Neural crest cell (in vitro differentiated cells): ENCODE data around the gene KRTAP9-4. TPM values are rescaled to one million over a fixed set of nuclear protein-coding genes. Genes with fewer than 3 reads are reported as not detected.
"Not testable (repeated sequence)": the region's sequence is repeated elsewhere in the genome, so short reads cannot be mapped to it uniquely, and the experiment has no call there.

Source experiments
- DNase-seq: peaks from one replicate; pipeline ENCODE4 v3.0.0; 2021; ENCODE audit warnings: low read depth, mixed read lengths, low spot score
- H3K27ac Mint-ChIP-seq: one replicate; pipeline ENCODE4 v1.8.0; 2021; ENCODE audit warnings: mild to moderate bottlenecking, mixed read lengths; ENCODE audit not compliant: unreplicated experiment
- H3K27me3 Mint-ChIP-seq: 2 replicates; pipeline ENCODE4 v1.8.0; 2021; ENCODE audit warnings: low read depth, mild to moderate bottlenecking, mixed read lengths
- H3K36me3 Mint-ChIP-seq: 2 replicates; pipeline ENCODE4 v1.8.0; 2021; ENCODE audit warnings: low read depth, mild to moderate bottlenecking, mixed read lengths
- H3K4me1 Mint-ChIP-seq: 2 replicates; pipeline ENCODE4 v1.8.0; 2021; ENCODE audit warnings: mixed read lengths
- H3K4me3 Mint-ChIP-seq: one replicate; pipeline ENCODE4 v1.8.0; 2021; ENCODE audit warnings: mild to moderate bottlenecking, mixed read lengths
- H3K9me3 Mint-ChIP-seq: 2 replicates; pipeline ENCODE4 v1.8.0; 2021; ENCODE audit warnings: mixed read lengths
- CTCF ChIP-seq: fragments of 200-600 bp; sonication (generic); conservative IDR thresholded peaks from 2 replicates; pipeline ENCODE4 v1.5.0; 2021; ENCODE audit warnings: antibody characterized with exemption, mild to moderate bottlenecking
- total RNA-seq: library from RNA; stranded (reverse); gene quantifications from 2 replicates; pipeline ENCODE4 v1.2.1, GENCODE V29; 2021

The KRTAP9-4 gene
- total RNA-seq, 1 donor from 2014 or later, result not detected

GRCh38 chr17:41230094-41230493 is 19.4 kb upstream of the KRTAP9-4 start:
- Mint-ChIP-seq H3K9me3 (no peaks in the 10 kb centered on the region), H3K4me1 (no peaks in the 10 kb centered on the region), H3K27ac (no peak overlapping the region), H3K4me3 (no peak overlapping the region), H3K27me3 (peaks cover 51% of the 10 kb centered on the region), H3K36me3 (no peaks in the 10 kb centered on the region)
- no peak for DNase-seq
- TF ChIP-seq CTCF, result no peak

- Mint-ChIP-seq H3K27ac (no peak overlapping the region), H3K36me3 (no peaks in the 10 kb centered on the region), H3K27me3 (peaks cover 65% of the 10 kb centered on the region), H3K9me3 (no peaks in the 10 kb centered on the region), H3K4me1 (no peaks in the 10 kb centered on the region), H3K4me3 (no peak overlapping the region)
- TF ChIP-seq CTCF, result no peak
- DNase-seq, result no peak
Observed at GRCh38 chr17:41231731-41232130, 17.8 kb upstream of the KRTAP9-4 start.

- DNase-seq, H3K36me3 Mint-ChIP-seq, H3K4me3 Mint-ChIP-seq, H3K4me1 Mint-ChIP-seq, H3K27ac Mint-ChIP-seq, H3K9me3 Mint-ChIP-seq: not testable (repeated sequence)
- H3K27me3 Mint-ChIP-seq, result peaks cover 69% of the 10 kb centered on the region
Observed at GRCh38 chr17:41232399-41233105, 16.9 kb upstream of the KRTAP9-4 start, which contains the start of gene KRTAP9-3. KRTAP9-3 (plus strand) TSS chr17:41232449; CDS start chr17:41232502, 53 bp downstream.

- H3K36me3 Mint-ChIP-seq, H3K9me3 Mint-ChIP-seq, H3K4me1 Mint-ChIP-seq, DNase-seq, H3K4me3 Mint-ChIP-seq, H3K27ac Mint-ChIP-seq: not testable (repeated sequence)
- peaks cover 67% of the 10 kb centered on the region for H3K27me3 Mint-ChIP-seq
Observed at GRCh38 chr17:41237116-41237515, 12.4 kb upstream of the KRTAP9-4 start.

- not testable (repeated sequence) for H3K36me3 Mint-ChIP-seq, H3K4me3 Mint-ChIP-seq, H3K27ac Mint-ChIP-seq, DNase-seq, H3K9me3 Mint-ChIP-seq, H3K4me1 Mint-ChIP-seq
- peaks cover 69% of the 10 kb centered on the region for H3K27me3 Mint-ChIP-seq
Observed at GRCh38 chr17:41237949-41238437, 11.5 kb upstream of the KRTAP9-4 start, which contains the start of gene KRTAP9-8. KRTAP9-8 (plus strand) TSS chr17:41237999; CDS start chr17:41238052, 53 bp downstream.

GRCh38 chr17:41246995-41247787 is 2.3 kb upstream of the KRTAP9-4 start:
- H3K36me3 Mint-ChIP-seq, DNase-seq, H3K4me3 Mint-ChIP-seq, H3K9me3 Mint-ChIP-seq, H3K27ac Mint-ChIP-seq, H3K4me1 Mint-ChIP-seq: not testable (repeated sequence)
- peaks cover 78% of the 10 kb centered on the region for H3K27me3 Mint-ChIP-seq

GRCh38 chr17:41251261-41251660 is 1.8 kb downstream of the KRTAP9-4 start:
- no peak overlapping the region for H3K4me3 Mint-ChIP-seq
- TF ChIP-seq CTCF, result no peak
- H3K4me1 Mint-ChIP-seq, result no peaks in the 10 kb centered on the region
- no peak for DNase-seq
- H3K27me3 Mint-ChIP-seq, result peaks cover 91% of the 10 kb centered on the region
- no peaks in the 10 kb centered on the region for H3K36me3 Mint-ChIP-seq
- no peaks in the 10 kb centered on the region for H3K9me3 Mint-ChIP-seq
- no peak overlapping the region for H3K27ac Mint-ChIP-seq
